ENCODE results near the gene TMEM151A.

Gene TMEM151A

GRCh38 chr11:66262191-66262590 is 29.5 kb upstream of the TMEM151A start:
- TF ChIP-seq CTCF (IDR thresholded peaks at IDR 0.05; ENCODE audit: insufficient read depth, low read length, missing control alignments) = no peak
- H3K4me3 ChIP-seq (ENCODE audit: low read depth, low read length) = no peak overlapping the region
- DNase-seq (ENCODE audit: low read depth, low spot score) = no peak
- CTCF ChIA-PET = interaction anchor here (1.0 kb wide), 1 partner anchor 10 kb away, joined by 3 read pairs; no protein-coding TSS in a partner anchor
- POLR2A ChIA-PET = interaction anchor here (1.8 kb wide), 1 partner anchor 26 kb away, joined by 4 read pairs; the partner anchor contains the start of gene YIF1A

GRCh38 chr11:66262696-66263095 is 29.0 kb upstream of the TMEM151A start:
- POLR2A ChIA-PET = interaction anchor here (1.8 kb wide), 1 partner anchor 26 kb away, joined by 4 read pairs; the partner anchor contains the start of gene YIF1A
- DNase-seq (ENCODE audit: low read depth, low spot score) = no peak
- CTCF ChIA-PET = no interaction called here
- no peak overlapping the region for H3K4me3 ChIP-seq (ENCODE audit: low read depth, low read length)
- no peak for TF ChIP-seq CTCF (IDR thresholded peaks at IDR 0.05; ENCODE audit: insufficient read depth, low read length, missing control alignments)

GRCh38 chr11:66263231-66263630 is 28.5 kb upstream of the TMEM151A start:
- CTCF ChIA-PET = no interaction called here
- no peak for TF ChIP-seq CTCF (IDR thresholded peaks at IDR 0.05; ENCODE audit: insufficient read depth, low read length, missing control alignments)
- no peak for DNase-seq (ENCODE audit: low read depth, low spot score)
- POLR2A ChIA-PET = interaction anchor here (1.8 kb wide), 1 partner anchor 25 kb away, joined by 4 read pairs; the partner anchor contains the start of gene YIF1A
- H3K4me3 ChIP-seq (ENCODE audit: low read depth, low read length) = no peak overlapping the region

GRCh38 chr11:66263785-66264184 is 27.9 kb upstream of the TMEM151A start:
- ChIA-PET CTCF (no interaction called here), POLR2A (interaction anchor here (0.6 kb wide), 1 partner anchor 356 kb away, joined by 3 read pairs; no protein-coding TSS in a partner anchor)
- no peak for DNase-seq (ENCODE audit: low read depth, low spot score)
- no peak for TF ChIP-seq CTCF (IDR thresholded peaks at IDR 0.05; ENCODE audit: insufficient read depth, low read length, missing control alignments)
- H3K4me3 ChIP-seq (ENCODE audit: low read depth, low read length) = no peak overlapping the region

- H3K4me3 ChIP-seq (ENCODE audit: low read depth, low read length) = no peak overlapping the region
- TF ChIP-seq CTCF (IDR thresholded peaks at IDR 0.05; ENCODE audit: insufficient read depth, low read length, missing control alignments) = no peak
- ChIA-PET POLR2A (no interaction called here), CTCF (no interaction called here)
- DNase-seq (ENCODE audit: low read depth, low spot score) = no peak
These were observed 27.3 kb upstream of the TMEM151A start for GRCh38 chr11:66264383-66264782.

- no peak for TF ChIP-seq CTCF (IDR thresholded peaks at IDR 0.05; ENCODE audit: insufficient read depth, low read length, missing control alignments)
- no peak for DNase-seq (ENCODE audit: low read depth, low spot score)
- POLR2A ChIA-PET = no interaction called here
- CTCF ChIA-PET = interaction anchor here (0.7 to 10.3 kb wide), 2 partner anchors 12 to 18 kb away, joined by 3 to 144 read pairs; no protein-coding TSS in a partner anchor
- no peak overlapping the region for H3K4me3 ChIP-seq (ENCODE audit: low read depth, low read length)
These were observed 26.8 kb upstream of the TMEM151A start for GRCh38 chr11:66264914-66265313.
